Nephron (organoid): ENCODE data around the gene RNF144A.

Source experiments
- H3K27ac Mint-ChIP-seq, 3 experiments: 2 replicates each; pipeline ENCODE4 v1.8.0; 2020; ENCODE audit warnings: mixed read lengths in 3 of 3, mild to moderate bottlenecking in 2 of 3, moderate library complexity in 1 of 3
- H3K27me3 Mint-ChIP-seq: 2 replicates; pipeline ENCODE4 v1.8.0; 2021; ENCODE audit warnings: low read depth, mild to moderate bottlenecking, moderate library complexity, mixed read lengths
- H3K36me3 Mint-ChIP-seq: 2 replicates; pipeline ENCODE4 v1.8.0; 2020; ENCODE audit warnings: low read depth, mixed read lengths
- H3K4me1 Mint-ChIP-seq: 2 replicates; pipeline ENCODE4 v1.8.0; 2020; ENCODE audit warnings: mixed read lengths
- H3K4me3 Mint-ChIP-seq, 3 experiments: 2 replicates each; pipeline ENCODE4 v1.8.0; 2020; ENCODE audit warnings: mild to moderate bottlenecking in 3 of 3, mixed read lengths in 3 of 3, moderate library complexity in 2 of 3
- H3K9me3 Mint-ChIP-seq: 2 replicates; pipeline ENCODE4 v1.8.0; 2020; ENCODE audit warnings: mixed read lengths
- TF ChIP-seq, protein P1 (sequence below), 3 experiments: fragments of 200-600 bp; sonication (generic); IDR thresholded peaks; one replicate each; pipeline ENCODE4 v1.5.0; 2021; ENCODE audit warnings: antibody characterized with exemption in 3 of 3; ENCODE audit not compliant: unreplicated experiment in 3 of 3

The RNF144A gene

DNA sequence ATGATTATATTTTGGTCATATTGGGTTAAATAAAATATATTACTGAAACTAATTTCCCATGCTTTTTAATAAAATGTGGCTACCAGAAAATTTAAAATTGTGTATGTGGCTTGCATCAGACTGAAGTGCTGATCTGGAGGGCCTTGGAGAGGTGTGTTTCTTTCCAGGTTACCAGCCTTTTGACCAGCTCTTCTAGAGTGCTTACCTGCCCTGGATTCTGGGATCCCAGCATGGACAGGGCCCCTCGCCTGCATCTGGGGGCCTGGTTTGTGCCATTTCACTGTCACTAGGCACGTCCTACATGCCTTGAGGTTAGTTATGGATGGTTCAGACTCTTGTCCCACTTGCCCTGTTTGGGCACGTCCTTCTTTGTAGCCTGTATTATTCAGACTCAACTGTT lies 10.5 kb downstream of the RNF144A start:
- Mint-ChIP-seq H3K36me3 (peaks cover 16% of the 10 kb centered on the region), H3K27me3 (no peaks in the 10 kb centered on the region), H3K9me3 (no peaks in the 10 kb centered on the region), H3K4me1 (peaks cover 68% of the 10 kb centered on the region), H3K27ac (peak overlapping the region in 1 of 3 experiments; percentile 6), H3K4me3 (no peak overlapping the region)
- TF ChIP-seq, protein P1, sequence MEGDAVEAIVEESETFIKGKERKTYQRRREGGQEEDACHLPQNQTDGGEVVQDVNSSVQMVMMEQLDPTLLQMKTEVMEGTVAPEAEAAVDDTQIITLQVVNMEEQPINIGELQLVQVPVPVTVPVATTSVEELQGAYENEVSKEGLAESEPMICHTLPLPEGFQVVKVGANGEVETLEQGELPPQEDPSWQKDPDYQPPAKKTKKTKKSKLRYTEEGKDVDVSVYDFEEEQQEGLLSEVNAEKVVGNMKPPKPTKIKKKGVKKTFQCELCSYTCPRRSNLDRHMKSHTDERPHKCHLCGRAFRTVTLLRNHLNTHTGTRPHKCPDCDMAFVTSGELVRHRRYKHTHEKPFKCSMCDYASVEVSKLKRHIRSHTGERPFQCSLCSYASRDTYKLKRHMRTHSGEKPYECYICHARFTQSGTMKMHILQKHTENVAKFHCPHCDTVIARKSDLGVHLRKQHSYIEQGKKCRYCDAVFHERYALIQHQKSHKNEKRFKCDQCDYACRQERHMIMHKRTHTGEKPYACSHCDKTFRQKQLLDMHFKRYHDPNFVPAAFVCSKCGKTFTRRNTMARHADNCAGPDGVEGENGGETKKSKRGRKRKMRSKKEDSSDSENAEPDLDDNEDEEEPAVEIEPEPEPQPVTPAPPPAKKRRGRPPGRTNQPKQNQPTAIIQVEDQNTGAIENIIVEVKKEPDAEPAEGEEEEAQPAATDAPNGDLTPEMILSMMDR (IDR thresholded peaks at IDR 0.05; ENCODE audit: unreplicated experiment in 3 of 3), result no peak

DNA sequence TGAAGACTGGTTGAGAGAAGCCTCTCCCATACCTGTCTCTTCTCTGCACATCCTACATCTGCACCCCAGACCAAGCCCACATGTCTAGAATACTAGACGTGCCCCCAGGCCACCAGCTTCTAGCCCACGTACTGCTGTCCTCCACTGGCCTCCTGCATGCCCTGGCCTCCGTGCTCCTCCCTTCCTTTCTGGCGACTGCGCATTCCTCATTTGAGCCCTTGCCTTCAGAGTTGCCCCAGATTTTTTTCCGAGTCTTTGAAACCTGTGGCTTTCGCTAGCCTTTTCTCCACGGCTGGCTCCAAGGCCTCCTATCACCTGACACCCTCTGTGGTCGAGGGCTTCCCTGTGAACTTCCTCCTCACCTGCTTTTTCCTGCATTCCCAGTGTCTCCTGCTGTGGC lies 11.2 kb downstream of the RNF144A start:
- H3K4me3 Mint-ChIP-seq, result no peak overlapping the region
- peaks cover 67% of the 10 kb centered on the region for H3K4me1 Mint-ChIP-seq
- TF ChIP-seq, protein P1 (IDR thresholded peaks at IDR 0.05; ENCODE audit: unreplicated experiment in 3 of 3), result no peak
- peaks cover 16% of the 10 kb centered on the region for H3K36me3 Mint-ChIP-seq
- H3K27ac Mint-ChIP-seq, result peak overlapping the region; percentile 6 to 76 (median 17)
- no peaks in the 10 kb centered on the region for H3K27me3 Mint-ChIP-seq
- no peaks in the 10 kb centered on the region for H3K9me3 Mint-ChIP-seq

DNA sequence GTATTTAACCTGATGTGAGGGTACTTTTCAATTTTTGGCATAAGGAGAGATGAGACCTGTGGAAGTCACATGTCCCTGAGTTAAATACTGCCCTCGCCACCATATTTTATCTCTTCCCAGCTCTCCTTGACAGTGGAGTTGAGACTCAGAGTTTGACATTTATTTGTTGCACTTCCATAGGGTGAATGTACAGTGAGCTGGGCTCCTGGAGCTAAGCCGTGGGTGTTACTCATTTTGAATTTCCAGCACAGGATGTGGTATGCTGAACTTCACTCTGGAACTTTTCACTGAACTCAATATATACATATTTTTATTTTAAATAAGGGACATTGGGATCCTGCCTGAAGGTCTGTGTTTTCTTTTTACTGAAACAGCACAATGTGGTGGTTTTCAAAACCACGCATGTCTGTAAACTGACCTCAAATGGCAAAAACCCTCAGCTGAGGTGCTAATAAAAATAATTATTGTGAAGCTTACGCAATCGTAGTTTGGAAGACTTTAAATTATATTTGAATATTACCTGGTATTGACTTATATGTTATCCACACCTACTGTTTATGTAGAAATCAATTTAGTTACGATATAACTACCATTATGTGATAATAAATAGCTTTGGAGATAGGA lies 12.1 kb downstream of the RNF144A start:
- H3K9me3 Mint-ChIP-seq, result no peaks in the 10 kb centered on the region
- no peaks in the 10 kb centered on the region for H3K27me3 Mint-ChIP-seq
- H3K4me1 Mint-ChIP-seq, result peaks cover 59% of the 10 kb centered on the region
- no peak overlapping the region for H3K4me3 Mint-ChIP-seq
- peak overlapping the region; percentile 6 to 71 (median 31) for H3K27ac Mint-ChIP-seq
- H3K36me3 Mint-ChIP-seq, result peaks cover 16% of the 10 kb centered on the region
- TF ChIP-seq, protein P1 (IDR thresholded peaks at IDR 0.05; ENCODE audit: unreplicated experiment in 3 of 3), result no peak

DNA sequence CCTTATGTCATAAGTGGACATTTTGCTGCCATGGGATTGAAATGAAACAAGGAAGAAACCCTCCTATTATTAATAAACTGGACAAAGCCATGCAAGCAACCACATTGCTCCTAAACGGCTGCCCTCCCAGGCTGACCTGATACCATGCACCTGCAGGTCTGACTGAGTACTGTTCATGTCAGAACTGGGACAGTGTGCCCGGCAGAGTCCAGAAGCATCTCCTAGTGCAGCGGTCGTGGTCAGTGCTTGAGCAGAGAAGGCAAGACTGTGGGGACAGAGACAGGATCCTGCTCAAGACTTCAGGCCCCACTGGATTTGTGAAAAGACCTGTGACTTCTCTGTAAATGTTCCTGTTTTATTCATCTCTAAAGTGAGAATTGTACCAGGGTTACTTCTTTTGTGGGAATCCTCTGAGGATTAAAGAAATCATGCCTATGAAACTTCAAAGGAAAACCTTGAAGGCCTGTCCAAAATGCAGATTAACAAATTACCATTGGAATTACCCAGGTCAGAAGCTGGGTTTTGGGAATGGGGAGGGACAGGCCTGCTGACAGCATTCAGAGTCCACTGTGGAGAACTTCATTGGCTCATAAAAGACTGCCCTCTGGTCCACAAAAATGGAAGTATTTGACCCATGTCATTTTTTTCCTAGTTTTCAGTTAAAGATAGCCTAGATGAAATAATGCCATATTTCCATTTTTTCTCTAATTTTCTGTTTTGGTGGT lies 13.9 kb downstream of the RNF144A start:
- Mint-ChIP-seq H3K4me1 (peaks cover 45% of the 10 kb centered on the region), H3K27me3 (no peaks in the 10 kb centered on the region), H3K9me3 (peaks cover 3% of the 10 kb centered on the region), H3K36me3 (peaks cover 22% of the 10 kb centered on the region), H3K4me3 (no peak overlapping the region), H3K27ac (no peak overlapping the region)
- TF ChIP-seq, protein P1 (IDR thresholded peaks at IDR 0.05; ENCODE audit: unreplicated experiment in 3 of 3), result no peak

DNA sequence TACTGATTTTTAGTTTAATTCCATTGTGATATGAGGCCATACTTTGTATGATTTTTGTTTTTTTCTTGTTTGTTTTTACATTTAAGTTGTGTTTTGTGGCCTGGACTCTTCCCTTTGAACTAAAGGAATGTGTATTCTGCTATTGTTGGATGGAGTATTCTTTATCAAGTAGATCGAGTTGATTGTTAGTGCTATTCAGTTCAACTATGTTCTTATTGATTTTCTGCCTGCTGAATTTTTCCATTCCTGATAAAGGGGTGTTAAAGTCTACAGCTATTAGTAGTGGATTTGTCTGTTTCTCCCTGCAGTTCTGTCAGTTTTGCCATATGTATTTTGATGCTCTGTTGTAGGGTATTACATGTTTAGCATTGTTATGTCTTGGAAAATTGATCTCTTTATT lies 14.5 kb downstream of the RNF144A start:
- Mint-ChIP-seq H3K36me3 (peaks cover 22% of the 10 kb centered on the region), H3K4me3 (no peak overlapping the region)
- TF ChIP-seq, protein P1 (IDR thresholded peaks at IDR 0.05; ENCODE audit: unreplicated experiment in 3 of 3), result no peak

More for the DNA sequence above, 14.5 kb downstream of the RNF144A start:
- H3K9me3 Mint-ChIP-seq, result peaks cover 3% of the 10 kb centered on the region
- H3K27ac Mint-ChIP-seq, result no peak overlapping the region
- no peaks in the 10 kb centered on the region for H3K27me3 Mint-ChIP-seq
- peaks cover 42% of the 10 kb centered on the region for H3K4me1 Mint-ChIP-seq
